GM21528 (cell line): ENCODE results near the gene PADI1.

Experiments used
- ATAC-seq: cut with Tn5 transposase; IDR thresholded peaks from one replicate; pipeline ENCODE4 v1.9.1; 2021; ENCODE audit warnings: mild to moderate bottlenecking, moderate library complexity; ENCODE audit not compliant: unreplicated experiment, low FRiP score

The PADI1 gene

GRCh38 chr1:17212487-17213121, 7.7 kb downstream of the PADI1 start:
- ATAC-seq: no peak

- no peak for ATAC-seq
Measured at GRCh38 chr1:17213148-17213781, 8.3 kb downstream of the PADI1 start.

GRCh38 chr1:17213782-17214148, 8.8 kb downstream of the PADI1 start:
- no peak for ATAC-seq

- ATAC-seq: no peak
Measured at GRCh38 chr1:17214876-17215544, 10.1 kb downstream of the PADI1 start.

- no peak for ATAC-seq
Measured at GRCh38 chr1:17215545-17215890, 10.6 kb downstream of the PADI1 start.

- ATAC-seq: no peak
Measured at GRCh38 chr1:17216078-17216477, 11.2 kb downstream of the PADI1 start.

- no peak for ATAC-seq
Measured at GRCh38 chr1:17217607-17218006, 12.7 kb downstream of the PADI1 start.

GRCh38 chr1:17218939-17219338, 14.0 kb downstream of the PADI1 start:
- no peak for ATAC-seq

GRCh38 chr1:17220287-17220686, 15.4 kb downstream of the PADI1 start:
- no peak for ATAC-seq

- ATAC-seq: no peak
Measured at GRCh38 chr1:17222557-17222956, 17.6 kb downstream of the PADI1 start.

GRCh38 chr1:17224434-17224833, 19.5 kb downstream of the PADI1 start:
- no peak for ATAC-seq

- no peak for ATAC-seq
Measured at GRCh38 chr1:17225140-17225539, 20.2 kb downstream of the PADI1 start.

GRCh38 chr1:17227358-17227915, 22.5 kb downstream of the PADI1 start:
- ATAC-seq: no peak

- ATAC-seq: no peak
Measured at GRCh38 chr1:17228619-17229018, 23.7 kb downstream of the PADI1 start.

GRCh38 chr1:17229379-17229778, 24.5 kb downstream of the PADI1 start:
- no peak for ATAC-seq

- ATAC-seq: no peak
Measured at GRCh38 chr1:17230106-17230505, 25.2 kb downstream of the PADI1 start.

GRCh38 chr1:17230671-17231310, 25.9 kb downstream of the PADI1 start:
- ATAC-seq: no peak

GRCh38 chr1:17232759-17233661, 28.1 kb downstream of the PADI1 start:
- ATAC-seq: no peak

- ATAC-seq: no peak
Measured at GRCh38 chr1:17233675-17234320, 28.9 kb downstream of the PADI1 start.

GRCh38 chr1:17234405-17234804, 29.5 kb downstream of the PADI1 start:
- no peak for ATAC-seq
